ENCODE data around the gene PIAS2.

The PIAS2 gene

GRCh38 chr18:46787674-46788073 is 129.6 kb downstream of the PIAS2 start:
- H2AFZ ChIP-seq (ENCODE audit: low read depth): no peak overlapping the region
- no peaks in the 10 kb centered on the region for H3K79me2 ChIP-seq (ENCODE audit: insufficient read depth, low read depth)
- H3K27ac ChIP-seq: no peak overlapping the region
- H4K20me1 ChIP-seq (ENCODE audit: insufficient read depth): no peaks in the 10 kb centered on the region
- no peaks in the 10 kb centered on the region for H3K4me1 ChIP-seq (ENCODE audit: low read depth, poor library complexity, severe bottlenecking)
- H3K27me3 ChIP-seq (ENCODE audit: insufficient read depth, low read depth): no peaks in the 10 kb centered on the region
- no peak overlapping the region for H3K9ac ChIP-seq
- H3K4me2 ChIP-seq: no peak overlapping the region
- no peak overlapping the region for H3K4me3 ChIP-seq (IDR thresholded peaks at IDR 0.05; ENCODE audit: insufficient read depth, low read depth, low read length)
- TF ChIP-seq CTCF (conservative IDR thresholded peaks at IDR 0.05; ENCODE audit: low read depth, low read length): no peak
- no peaks in the 10 kb centered on the region for H3K36me3 ChIP-seq (ENCODE audit: insufficient read depth)

GRCh38 chr18:46772357-46772756 is 144.9 kb downstream of the PIAS2 start:
- Histone ChIP-seq H3K27me3 (ENCODE audit: insufficient read depth, low read depth) (no peaks in the 10 kb centered on the region), H3K4me2 (no peak overlapping the region), H3K79me2 (ENCODE audit: insufficient read depth, low read depth) (no peaks in the 10 kb centered on the region), H3K36me3 (ENCODE audit: insufficient read depth) (no peaks in the 10 kb centered on the region), H3K4me1 (ENCODE audit: low read depth, poor library complexity, severe bottlenecking) (no peaks in the 10 kb centered on the region), H3K27ac (no peak overlapping the region), H3K4me3 (IDR thresholded peaks at IDR 0.05; ENCODE audit: insufficient read depth, low read depth, low read length) (no peak overlapping the region), H4K20me1 (ENCODE audit: insufficient read depth) (no peaks in the 10 kb centered on the region), H3K9ac (no peak overlapping the region), H2AFZ (ENCODE audit: low read depth) (no peak overlapping the region)
- TF ChIP-seq CTCF (conservative IDR thresholded peaks at IDR 0.05; ENCODE audit: low read depth, low read length): no peak

GRCh38 chr18:46771141-46771540 is 146.2 kb downstream of the PIAS2 start:
- Histone ChIP-seq H4K20me1 (ENCODE audit: insufficient read depth) (no peaks in the 10 kb centered on the region), H3K36me3 (ENCODE audit: insufficient read depth) (no peaks in the 10 kb centered on the region), H3K27ac (no peak overlapping the region), H3K4me3 (IDR thresholded peaks at IDR 0.05; ENCODE audit: insufficient read depth, low read depth, low read length) (no peak overlapping the region), H3K79me2 (ENCODE audit: insufficient read depth, low read depth) (no peaks in the 10 kb centered on the region), H3K27me3 (ENCODE audit: insufficient read depth, low read depth) (no peaks in the 10 kb centered on the region), H3K9ac (no peak overlapping the region), H2AFZ (ENCODE audit: low read depth) (no peak overlapping the region), H3K4me2 (no peak overlapping the region), H3K4me1 (ENCODE audit: low read depth, poor library complexity, severe bottlenecking) (no peaks in the 10 kb centered on the region)
- TF ChIP-seq CTCF (conservative IDR thresholded peaks at IDR 0.05; ENCODE audit: low read depth, low read length): no peak

GRCh38 chr18:46770708-46771107 is 146.6 kb downstream of the PIAS2 start:
- no peaks in the 10 kb centered on the region for H3K27me3 ChIP-seq (ENCODE audit: insufficient read depth, low read depth)
- no peak overlapping the region for H2AFZ ChIP-seq (ENCODE audit: low read depth)
- no peak overlapping the region for H3K4me2 ChIP-seq
- H4K20me1 ChIP-seq (ENCODE audit: insufficient read depth): no peaks in the 10 kb centered on the region
- H3K4me3 ChIP-seq (IDR thresholded peaks at IDR 0.05; ENCODE audit: insufficient read depth, low read depth, low read length): no peak overlapping the region
- H3K9ac ChIP-seq: no peak overlapping the region
- no peaks in the 10 kb centered on the region for H3K79me2 ChIP-seq (ENCODE audit: insufficient read depth, low read depth)
- TF ChIP-seq CTCF (conservative IDR thresholded peaks at IDR 0.05; ENCODE audit: low read depth, low read length): no peak
- H3K36me3 ChIP-seq (ENCODE audit: insufficient read depth): no peaks in the 10 kb centered on the region
- no peak overlapping the region for H3K27ac ChIP-seq
- H3K4me1 ChIP-seq (ENCODE audit: low read depth, poor library complexity, severe bottlenecking): no peaks in the 10 kb centered on the region
